Cardiac muscle cell (in vitro differentiated cells and primary cell): Measurements from ENCODE around the gene PCK1. TPM values are rescaled to one million over a fixed set of nuclear protein-coding genes. Genes with fewer than 3 reads are reported as not detected.

Experiments
- DNase-seq, 2 donors: peaks; one replicate each; pipeline versions ENCODE4 v3.0.0 to v3.0.0-alpha.2; 2010 to 2017; ENCODE audit warnings: low read depth in 1 of 2, low spot score in 1 of 2
- H3K27ac ChIP-seq: fragments of 200-600 bp; sonication (generic); 2 replicates; pipeline ENCODE4 v1.5.1; 2016
- H3K27me3 ChIP-seq: fragments of 200-600 bp; sonication (generic); 2 replicates; pipeline ENCODE4 v1.6.0; 2016; ENCODE audit warnings: control low read depth
- H3K36me3 ChIP-seq: fragments of 200-600 bp; sonication (generic); 2 replicates; pipeline ENCODE4 v1.5.1; 2016; ENCODE audit warnings: control low read depth
- H3K4me1 ChIP-seq: fragments of 200-600 bp; sonication (generic); 2 replicates; pipeline ENCODE4 v1.8.1; 2017; ENCODE audit warnings: low read depth, mild to moderate bottlenecking, mixed run types
- H3K4me3 ChIP-seq: fragments of 200-600 bp; sonication (generic); 2 replicates; pipeline ENCODE4 v1.5.1; 2016; ENCODE audit warnings: mild to moderate bottlenecking
- H3K9me3 ChIP-seq: fragments of 200-600 bp; sonication (generic); 2 replicates; pipeline ENCODE4 v1.5.1; 2017; ENCODE audit warnings: low read depth, mild to moderate bottlenecking, control low read depth
- polyA plus RNA-seq: library from polyadenylated mRNA; unstranded; fragments of >200 nt; fragmentation: Nextera tagmentation; extraction: Ambion mirVana; gene quantifications from 2 replicates; pipeline ENCODE4 v1.2.1, GENCODE V29; 2016
- total RNA-seq: library from RNA; depleted of rRNA; stranded (reverse); fragments of >200 nt; gene quantifications from 2 replicates; pipeline ENCODE4 v1.2.3, GENCODE V29; 2016
- TF ChIP-seq, protein P1 (sequence below): IDR thresholded peaks from 2 replicates; pipeline ENCODE4 v1.5.1; 2012; ENCODE audit warnings: low read depth, mild to moderate bottlenecking, low read length

The PCK1 gene
- total and polyA plus RNA-seq, 2 experiments from 2014 or later: 1.6 TPM; not detected in 1

DNA sequence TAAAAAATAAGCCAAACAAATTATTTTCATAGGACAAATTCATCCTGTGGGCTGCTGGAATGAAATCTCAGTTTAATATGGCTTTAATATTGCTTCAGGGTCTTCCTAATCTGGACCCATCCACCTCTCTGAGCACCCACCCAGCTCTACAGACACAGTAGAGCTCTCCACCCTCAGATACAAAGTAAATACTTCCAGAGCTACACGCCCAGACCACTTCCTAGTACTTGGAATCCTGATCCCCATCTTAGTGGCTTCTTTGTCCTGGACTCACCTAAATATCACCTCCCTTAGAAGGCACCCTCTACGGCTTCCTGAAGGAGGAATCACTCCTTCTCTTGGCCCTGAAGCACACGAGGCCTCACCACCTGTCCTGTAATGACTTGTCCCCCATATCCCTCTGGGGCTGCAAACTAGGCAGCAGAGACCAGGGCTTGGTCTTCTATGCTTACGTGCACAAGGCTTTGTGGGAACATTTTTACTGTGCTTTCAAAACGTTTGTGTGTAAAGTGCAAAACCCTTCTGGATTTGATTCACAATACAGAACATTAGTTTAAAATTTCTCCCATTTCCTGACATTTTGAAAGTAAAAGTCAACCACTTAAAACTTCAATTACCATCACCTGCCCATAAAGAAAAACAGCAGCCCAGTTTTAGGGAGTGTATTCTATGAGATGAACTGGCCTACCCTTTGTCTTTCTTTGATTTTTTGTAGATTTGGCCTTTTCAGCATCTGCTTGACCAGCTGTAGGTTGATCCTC, 38.4 kb upstream of the PCK1 start:
- TF ChIP-seq, protein P1, sequence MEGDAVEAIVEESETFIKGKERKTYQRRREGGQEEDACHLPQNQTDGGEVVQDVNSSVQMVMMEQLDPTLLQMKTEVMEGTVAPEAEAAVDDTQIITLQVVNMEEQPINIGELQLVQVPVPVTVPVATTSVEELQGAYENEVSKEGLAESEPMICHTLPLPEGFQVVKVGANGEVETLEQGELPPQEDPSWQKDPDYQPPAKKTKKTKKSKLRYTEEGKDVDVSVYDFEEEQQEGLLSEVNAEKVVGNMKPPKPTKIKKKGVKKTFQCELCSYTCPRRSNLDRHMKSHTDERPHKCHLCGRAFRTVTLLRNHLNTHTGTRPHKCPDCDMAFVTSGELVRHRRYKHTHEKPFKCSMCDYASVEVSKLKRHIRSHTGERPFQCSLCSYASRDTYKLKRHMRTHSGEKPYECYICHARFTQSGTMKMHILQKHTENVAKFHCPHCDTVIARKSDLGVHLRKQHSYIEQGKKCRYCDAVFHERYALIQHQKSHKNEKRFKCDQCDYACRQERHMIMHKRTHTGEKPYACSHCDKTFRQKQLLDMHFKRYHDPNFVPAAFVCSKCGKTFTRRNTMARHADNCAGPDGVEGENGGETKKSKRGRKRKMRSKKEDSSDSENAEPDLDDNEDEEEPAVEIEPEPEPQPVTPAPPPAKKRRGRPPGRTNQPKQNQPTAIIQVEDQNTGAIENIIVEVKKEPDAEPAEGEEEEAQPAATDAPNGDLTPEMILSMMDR: no peak
- H3K27me3 ChIP-seq: no peaks in the 10 kb centered on the region
- no peak overlapping the region for H3K4me3 ChIP-seq
- no peaks in the 10 kb centered on the region for H3K9me3 ChIP-seq
- H3K27ac ChIP-seq: no peak overlapping the region
- no peaks in the 10 kb centered on the region for H3K36me3 ChIP-seq
- no peak for DNase-seq
- H3K4me1 ChIP-seq: no peaks in the 10 kb centered on the region

DNA sequence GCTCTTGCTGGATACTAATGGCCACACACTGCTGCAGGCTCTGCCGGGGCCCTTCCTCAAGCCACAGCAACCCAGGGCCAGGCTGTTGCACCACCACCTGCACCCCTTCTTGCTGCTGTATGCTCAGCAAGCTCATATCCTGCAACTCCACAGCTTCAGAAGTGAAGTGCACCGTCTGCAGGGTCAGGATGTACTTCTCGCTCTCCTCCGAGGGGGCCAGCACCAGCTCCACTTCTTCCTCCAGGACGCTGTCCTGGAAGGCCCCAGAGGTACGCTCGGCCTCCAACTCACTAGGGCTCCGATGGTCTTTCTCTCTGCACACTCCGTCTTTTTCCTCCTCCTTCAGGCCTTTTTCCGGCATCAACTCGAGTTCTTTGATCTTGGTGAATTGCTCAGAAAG, 37.1 kb upstream of the PCK1 start:
- H3K4me3 ChIP-seq: no peak overlapping the region
- TF ChIP-seq, protein P1: no peak
- H3K9me3 ChIP-seq: no peaks in the 10 kb centered on the region
- no peaks in the 10 kb centered on the region for H3K4me1 ChIP-seq
- no peak for DNase-seq
- no peak overlapping the region for H3K27ac ChIP-seq
- H3K27me3 ChIP-seq: no peaks in the 10 kb centered on the region
- H3K36me3 ChIP-seq: no peaks in the 10 kb centered on the region

DNA sequence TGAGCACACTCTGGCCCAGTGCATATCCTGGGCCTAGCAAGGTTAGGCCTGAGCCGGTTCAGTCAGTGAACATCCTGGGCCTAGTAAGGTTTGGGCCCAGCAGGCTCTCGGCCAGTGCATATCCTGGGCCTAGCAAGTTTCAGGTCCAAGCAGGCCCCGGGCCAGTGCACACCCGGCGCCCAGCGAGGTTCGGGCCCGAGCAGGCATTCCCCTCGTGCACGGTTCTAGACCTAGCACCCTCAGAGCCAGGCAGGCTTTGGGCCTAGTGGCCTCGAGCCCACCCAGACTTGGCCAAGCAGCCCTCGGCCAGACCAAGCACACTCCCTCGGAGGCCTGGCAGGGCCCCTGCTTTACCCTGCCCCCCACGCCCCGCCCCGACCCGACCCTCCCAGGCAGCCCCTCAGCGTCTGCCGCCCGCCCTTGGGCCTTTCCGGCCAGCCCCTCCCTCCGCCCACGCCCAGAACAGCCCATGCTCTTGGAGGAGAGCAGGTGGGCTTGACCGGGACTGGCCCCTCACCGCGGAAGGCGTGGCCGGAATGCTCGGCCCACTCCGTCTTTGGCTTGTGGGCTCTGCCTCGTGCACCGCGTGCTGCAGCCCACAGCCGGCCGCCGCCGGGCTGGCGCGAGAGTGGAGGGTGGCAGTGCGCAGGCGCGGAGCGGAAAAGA, 36.3 kb upstream of the PCK1 start, which contains the start of gene CTCFL:
Gene CTCFL, minus strand, starts transcription at position 630 of the 666 bp plus-strand sequence. CDS start 935 bp downstream, outside the sequence.
- TF ChIP-seq, protein P1: no peak

DNA sequence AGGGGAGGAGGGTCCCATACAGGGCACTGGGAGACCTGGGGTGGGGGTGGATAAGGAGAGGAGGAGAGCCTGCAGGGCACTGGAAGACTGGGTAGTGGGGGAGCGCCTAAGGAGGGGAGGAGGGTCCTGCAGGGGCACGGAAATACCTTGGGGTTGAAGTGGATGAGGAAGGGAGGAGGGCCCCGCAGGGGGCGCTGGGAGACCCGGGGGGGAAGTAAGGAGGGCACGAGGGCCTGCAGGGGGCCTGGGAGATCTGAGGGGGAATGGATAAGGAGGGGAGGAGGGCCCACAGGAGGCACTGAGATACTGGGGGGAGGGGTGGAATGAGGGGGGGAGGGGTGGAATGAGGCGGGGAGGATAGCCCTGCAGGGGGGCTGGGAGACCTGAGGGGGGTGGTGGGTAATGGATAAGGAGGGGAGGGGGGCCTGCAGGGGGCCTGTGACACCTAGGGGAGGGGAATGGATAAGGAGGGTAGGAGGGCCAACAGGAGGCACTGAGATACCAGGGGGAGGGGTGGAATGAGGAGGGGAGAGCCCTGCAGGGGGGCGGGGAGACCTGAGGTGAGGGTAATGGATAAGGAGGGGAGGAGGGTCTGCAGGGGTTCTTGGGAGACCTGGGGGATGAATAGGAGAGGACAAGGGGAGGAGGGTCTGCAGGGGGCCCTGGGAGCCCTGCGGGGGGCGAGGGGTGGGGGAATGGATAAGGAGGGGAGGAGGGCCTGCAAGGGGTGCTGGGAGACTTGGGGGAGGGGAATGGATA, 35.4 kb upstream of the PCK1 start:
- TF ChIP-seq, protein P1: no peak
- no peak overlapping the region for H3K27ac ChIP-seq
- DNase-seq: no peak

More for the DNA sequence above, 36.3 kb upstream of the PCK1 start, which contains the start of gene CTCFL:
- DNase-seq: no peak
- Histone ChIP-seq H3K27me3 (no peaks in the 10 kb centered on the region), H3K4me1 (no peaks in the 10 kb centered on the region), H3K36me3 (no peaks in the 10 kb centered on the region), H3K27ac (no peak within 1 kb of the TSS), H3K9me3 (no peaks in the 10 kb centered on the region), H3K4me3 (no peak within 1 kb of the TSS)

DNA sequence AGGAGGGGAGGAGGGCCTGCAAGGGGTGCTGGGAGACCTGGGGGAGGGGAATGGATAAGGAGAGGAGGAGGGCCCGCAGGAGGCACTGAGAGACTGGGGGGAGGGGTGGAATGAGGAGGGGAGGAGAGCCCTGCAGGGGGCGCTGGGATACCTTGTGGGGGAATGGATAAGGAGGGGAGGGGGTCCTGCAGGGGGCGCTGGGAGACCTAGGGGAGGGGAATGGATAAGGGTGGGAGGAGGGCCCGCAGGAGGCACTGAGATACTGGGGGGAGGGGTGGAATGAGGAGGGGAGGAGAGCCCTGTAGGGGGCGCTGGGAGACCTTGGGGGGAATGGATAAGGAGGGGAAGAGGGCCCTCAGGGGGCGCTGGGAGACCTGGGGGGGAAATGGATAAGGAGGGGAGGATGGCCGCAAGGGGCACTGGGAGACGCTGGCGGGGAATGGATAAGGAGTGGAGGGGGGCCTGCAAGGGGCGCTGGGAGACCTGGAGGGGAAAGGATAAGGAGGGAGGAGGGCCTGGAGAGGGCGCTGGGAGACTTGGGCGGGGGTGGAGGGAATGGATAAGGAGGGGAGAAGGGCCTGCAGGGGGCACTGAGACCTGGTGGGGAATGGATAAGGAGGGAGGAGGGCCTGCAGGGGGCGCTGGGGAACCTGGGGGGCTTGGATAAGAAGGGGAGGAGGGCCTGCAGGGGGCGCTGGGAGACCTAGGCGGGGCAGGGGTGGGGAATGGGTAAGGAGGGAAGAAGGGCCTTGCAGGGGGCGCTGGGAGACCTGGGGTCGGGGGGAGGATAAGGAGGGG, 34.6 kb upstream of the PCK1 start:
- H3K27ac ChIP-seq: no peak overlapping the region
- no peak for DNase-seq
- no peaks in the 10 kb centered on the region for H3K4me1 ChIP-seq
- no peaks in the 10 kb centered on the region for H3K9me3 ChIP-seq
- H3K4me3 ChIP-seq: no peak overlapping the region
- TF ChIP-seq, protein P1: no peak
- no peaks in the 10 kb centered on the region for H3K27me3 ChIP-seq
- no peaks in the 10 kb centered on the region for H3K36me3 ChIP-seq

More for the DNA sequence above, 35.4 kb upstream of the PCK1 start:
- Histone ChIP-seq H3K27me3 (no peaks in the 10 kb centered on the region), H3K36me3 (no peaks in the 10 kb centered on the region), H3K4me1 (no peaks in the 10 kb centered on the region), H3K9me3 (no peaks in the 10 kb centered on the region), H3K4me3 (no peak overlapping the region)
